GM18867 (cell line): Measurements from ENCODE around the gene POLR1C.
"Not testable (repeated sequence)": the region's sequence is repeated elsewhere in the genome, so short reads cannot be mapped to it uniquely, and the experiment has no call there.

Experiments used
- ATAC-seq: cut with Tn5 transposase; IDR thresholded peaks from one replicate; pipeline ENCODE4 v1.9.1; 2021; ENCODE audit warnings: mild to moderate bottlenecking, moderate library complexity; ENCODE audit not compliant: unreplicated experiment

The POLR1C gene

DNA sequence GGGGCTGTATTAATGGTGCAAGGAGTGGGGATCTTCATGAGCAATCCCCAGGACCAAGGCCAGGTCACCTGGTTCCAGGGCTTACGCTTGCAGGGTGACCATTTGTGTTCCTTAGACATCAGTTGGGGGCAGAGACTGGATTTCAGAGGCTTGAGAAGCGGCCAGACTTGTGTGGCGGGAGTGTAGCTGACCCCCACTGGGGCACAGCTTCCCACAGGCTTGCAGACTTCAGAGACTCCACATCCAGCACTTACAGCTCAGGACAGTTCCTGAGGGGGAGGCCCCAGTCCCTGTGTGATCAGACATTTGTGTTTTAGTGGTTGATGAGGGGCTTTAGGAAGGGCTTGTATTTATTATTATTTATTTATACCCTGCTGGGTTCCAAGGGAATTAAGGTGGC is 24.2 kb upstream of the POLR1C start:
- ATAC-seq: no peak

- no peak for ATAC-seq
Observed at GRCh38 chr6:43493230-43493629, 23.7 kb upstream of the POLR1C start.

DNA sequence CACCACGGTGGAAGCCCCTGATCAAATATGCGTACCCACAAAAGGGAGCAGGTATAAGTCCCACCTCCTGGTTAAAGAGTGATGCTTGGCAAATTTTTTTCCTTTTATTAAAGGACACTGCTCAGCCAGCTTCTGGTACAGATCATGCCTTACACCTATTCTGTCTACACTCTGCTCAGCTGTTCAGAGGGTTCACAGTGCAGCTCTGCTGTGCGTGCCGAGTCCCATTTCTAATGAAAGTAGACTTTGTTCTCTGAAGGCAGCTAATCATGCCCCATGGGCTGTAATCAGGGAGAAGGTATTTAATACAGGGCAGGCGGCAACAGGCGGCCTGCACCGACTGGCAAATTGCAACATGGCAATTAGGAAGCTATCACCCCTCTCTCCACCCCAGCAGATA is 23.1 kb upstream of the POLR1C start:
- ATAC-seq: no peak

DNA sequence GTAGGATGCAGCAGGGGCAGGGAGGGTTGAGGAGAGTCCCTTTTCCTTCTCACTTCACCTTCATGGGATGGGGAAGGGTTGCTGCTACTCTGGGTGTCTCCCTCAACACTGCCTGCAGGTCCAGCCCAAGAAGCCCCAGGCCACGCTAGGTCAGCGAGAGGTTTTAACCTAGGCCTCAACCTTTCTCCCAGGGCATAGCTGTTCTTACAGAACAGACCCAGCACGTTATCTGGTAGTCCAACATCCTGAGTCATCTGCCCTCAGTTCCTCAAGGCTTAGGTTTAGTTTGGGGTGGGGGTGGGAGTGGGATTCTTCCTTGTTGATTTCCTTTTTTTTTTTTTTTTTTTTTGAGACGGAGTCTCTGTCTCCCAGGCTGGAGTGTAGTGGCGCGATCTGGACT is 22.6 kb upstream of the POLR1C start:
- no peak for ATAC-seq

DNA sequence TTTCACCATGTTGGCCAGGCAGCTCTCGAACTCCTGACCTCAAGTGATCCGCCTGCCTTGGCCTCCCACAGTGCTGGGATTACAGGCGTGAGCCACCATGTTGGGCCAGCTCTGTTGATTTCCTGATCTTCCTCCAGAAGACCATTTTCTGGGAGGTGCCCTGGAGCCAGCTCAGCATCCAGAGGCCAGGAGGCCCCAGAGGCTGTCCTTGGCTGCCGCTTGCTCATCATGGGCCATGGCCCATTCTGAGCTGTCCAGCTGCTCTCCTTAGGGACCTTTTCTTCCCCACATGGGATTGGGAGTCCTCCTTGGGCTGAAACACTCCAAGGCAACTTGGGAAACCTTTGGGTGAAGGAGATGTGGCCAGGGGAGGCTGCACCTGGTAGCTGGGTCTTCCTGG is 22.1 kb upstream of the POLR1C start:
- ATAC-seq: no peak

- ATAC-seq: no peak
Observed at GRCh38 chr6:43495409-43495941, 21.4 kb upstream of the POLR1C start.

GRCh38 chr6:43496370-43497128 is 20.3 kb upstream of the POLR1C start:
- ATAC-seq: no peak

DNA sequence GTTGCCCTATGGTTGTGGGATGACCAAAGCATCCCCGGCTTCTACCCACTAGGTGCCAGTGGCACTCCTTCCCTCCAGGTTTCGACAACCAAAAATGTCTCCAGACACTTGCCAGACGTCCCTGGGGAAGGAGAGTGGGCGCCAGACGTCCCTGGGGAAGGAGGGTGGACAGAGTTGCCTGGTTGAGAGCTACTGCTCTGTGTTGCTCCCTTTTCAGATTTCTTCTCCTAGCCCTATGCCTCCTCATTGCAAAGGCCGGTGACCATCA is 19.8 kb upstream of the POLR1C start:
- ATAC-seq: no peak

GRCh38 chr6:43497689-43498088 is 19.2 kb upstream of the POLR1C start:
- no peak for ATAC-seq

DNA sequence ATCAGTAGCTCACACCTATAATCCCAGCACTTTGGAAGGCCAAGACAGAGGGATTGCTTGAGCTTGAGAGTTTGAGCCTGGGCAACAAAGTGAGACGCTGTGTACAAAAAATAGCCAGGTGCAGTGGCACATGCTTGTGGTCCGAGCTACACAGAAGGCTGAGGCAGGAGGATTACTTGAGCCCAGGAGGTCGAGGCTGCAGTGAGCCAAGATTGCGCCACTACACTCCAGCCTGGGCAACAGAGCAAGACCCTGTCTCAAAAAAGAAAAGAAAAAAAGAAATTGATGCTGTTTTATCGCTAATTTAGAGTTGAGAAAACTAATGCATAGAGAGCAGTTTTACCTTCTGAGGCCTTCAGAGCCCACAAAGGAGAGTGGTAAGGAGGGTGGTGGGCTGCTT is 18.6 kb upstream of the POLR1C start:
- ATAC-seq: not testable (repeated sequence)

GRCh38 chr6:43499028-43499815 is 17.7 kb upstream of the POLR1C start:
- ATAC-seq: no peak

DNA sequence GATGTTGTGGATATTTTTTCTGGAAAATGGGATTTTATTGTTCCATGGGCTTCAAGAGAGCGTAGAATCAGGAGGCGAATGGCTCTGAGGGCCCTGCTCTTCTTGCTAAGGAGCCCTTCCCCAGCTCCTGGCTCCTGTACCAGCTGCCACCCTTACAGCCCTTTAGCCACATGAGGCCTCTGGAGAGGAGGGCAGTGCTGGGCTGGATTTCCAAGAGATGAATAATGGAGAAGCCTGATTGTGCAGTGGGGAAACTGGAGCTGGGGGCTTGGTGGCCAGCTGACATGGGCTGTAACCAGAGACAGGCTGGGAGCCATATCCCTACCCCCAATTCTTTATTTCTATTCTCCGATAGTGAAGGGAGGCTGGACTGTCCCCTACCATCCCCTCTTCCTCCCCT is 16.0 kb upstream of the POLR1C start:
- ATAC-seq: no peak

DNA sequence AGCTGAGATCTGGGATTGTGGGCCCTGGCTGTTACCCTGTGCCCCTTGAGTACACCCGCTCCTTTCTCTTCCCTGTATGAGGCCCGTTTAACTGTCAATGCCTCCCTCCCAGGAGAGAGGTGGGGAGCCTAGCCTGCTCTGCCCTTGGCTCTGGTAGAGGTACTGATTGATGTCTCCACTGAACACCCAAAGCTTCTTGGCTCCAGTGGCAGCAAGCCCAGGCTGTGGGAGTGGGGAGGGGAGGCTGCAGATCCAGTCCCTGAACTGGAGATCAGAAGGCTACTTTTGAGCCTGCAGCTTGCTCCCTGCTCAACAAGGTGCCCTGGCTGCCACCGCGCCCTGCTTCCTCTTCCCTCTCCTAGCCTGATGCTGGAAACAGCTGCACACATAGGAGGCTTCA is 14.2 kb upstream of the POLR1C start:
- no peak for ATAC-seq

GRCh38 chr6:43503443-43503842 is 13.4 kb upstream of the POLR1C start:
- ATAC-seq: no peak

DNA sequence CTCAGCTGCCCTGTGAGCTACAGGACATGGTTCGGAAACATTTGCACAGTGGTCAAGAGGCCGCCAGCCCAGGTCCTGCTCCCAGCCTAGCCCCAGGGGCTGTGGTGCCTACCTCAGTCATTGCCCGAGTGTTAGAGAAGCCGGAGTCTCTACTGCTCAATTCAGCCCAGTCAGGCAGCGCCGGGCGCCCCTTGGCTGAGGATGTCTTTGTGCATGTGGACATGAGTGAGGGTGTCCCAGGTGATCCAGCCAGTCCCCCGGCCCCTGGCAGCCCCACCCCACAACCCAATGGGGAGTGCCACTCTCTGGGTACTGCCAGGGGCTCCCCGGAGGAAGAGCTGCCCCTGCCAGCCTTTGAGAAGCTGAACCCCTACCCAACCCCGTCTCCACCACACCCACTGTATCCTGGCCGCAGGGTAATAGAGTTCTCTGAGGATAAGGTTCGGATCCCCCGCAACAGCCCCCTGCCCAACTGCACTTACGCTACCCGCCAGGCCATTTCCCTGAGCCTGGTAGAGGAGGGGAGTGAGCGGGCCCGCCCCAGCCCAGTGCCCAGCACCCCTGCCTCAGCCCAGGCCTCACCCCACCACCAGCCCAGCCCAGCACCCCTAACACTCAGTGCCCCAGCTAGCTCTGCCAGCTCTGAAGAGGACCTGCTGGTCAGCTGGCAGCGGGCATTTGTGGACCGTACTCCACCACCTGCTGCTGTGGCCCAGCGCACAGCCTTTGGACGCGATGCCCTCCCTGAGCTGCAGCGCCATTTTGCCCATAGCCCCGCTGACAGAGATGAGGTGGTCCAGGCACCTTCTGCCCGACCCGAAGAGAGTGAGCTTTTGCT is 11.9 kb upstream of the POLR1C start:
- no peak for ATAC-seq

GRCh38 chr6:43505718-43506117 is 11.2 kb upstream of the POLR1C start:
- ATAC-seq: no peak

GRCh38 chr6:43506171-43506570 is 10.7 kb upstream of the POLR1C start:
- ATAC-seq: no peak

DNA sequence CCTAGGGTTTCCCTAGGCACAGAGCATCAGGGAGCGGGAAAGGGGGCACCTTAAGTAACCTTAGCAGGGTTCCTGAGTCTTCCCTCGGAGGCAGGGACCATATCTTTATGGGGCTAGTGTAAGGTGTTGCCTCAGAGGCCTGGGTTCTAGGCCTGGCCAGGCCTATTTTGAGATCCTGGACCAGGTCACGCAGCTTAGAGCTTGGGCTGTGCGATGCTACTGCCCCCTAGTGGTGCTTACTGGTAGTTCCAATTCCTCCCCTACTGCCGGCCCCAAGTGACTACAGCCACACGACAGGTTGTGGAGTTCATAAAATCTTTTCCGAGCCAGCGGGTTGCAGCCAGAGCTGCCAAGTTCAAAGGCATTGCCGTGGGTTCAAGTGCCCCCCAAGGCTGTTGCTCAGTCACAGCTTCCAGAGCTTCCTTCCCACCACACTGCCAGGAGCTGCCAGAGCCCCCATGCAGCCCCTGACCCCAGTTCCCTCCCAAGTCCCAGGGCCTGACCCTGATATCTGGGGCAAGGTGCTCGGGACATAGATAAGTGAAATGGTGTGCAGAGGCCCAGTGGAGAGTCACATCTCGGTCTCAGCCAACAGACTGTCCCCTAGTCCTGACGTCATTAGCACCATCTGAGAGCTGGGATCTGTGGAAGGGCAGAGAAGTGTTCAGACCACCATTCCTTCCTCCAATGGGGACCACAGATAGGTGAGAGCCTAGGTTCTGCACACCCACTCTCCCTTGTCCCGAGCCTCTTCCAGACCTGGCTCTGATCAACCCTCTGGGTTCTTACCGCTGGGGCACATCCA is 10.0 kb upstream of the POLR1C start:
- no peak for ATAC-seq

DNA sequence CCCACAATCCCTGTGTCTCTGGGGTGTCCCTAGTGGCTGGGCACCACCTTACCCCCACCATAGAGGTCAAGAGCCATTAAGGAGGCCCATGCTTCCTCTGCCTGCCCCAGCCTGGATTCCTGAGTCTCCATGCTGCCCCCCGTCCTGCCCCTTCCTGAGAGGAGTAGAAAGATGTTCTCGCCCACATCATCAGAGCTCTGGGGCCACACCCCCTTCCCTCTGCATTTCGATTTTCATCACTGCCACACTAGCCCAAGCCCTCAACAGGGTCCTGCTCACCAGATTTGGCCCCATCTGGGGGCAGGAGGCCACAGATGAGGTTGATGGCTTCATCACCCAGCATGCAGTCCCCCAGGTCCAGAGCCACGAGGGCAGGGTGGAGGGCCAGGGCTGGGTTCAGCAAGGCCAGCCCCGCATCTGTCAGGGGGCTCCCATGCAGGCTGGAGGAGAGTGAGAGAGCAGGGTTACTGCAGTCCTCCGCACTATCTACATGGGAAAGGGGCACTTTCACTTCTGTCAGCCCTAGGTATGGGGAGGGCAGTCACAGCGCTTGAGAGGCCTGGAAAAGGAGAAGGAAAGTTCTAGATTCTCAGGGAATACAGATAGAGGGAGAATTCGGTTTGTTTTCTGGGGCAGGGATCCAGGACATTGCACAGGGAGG is 8.3 kb upstream of the POLR1C start:
- ATAC-seq: no peak
